GM11168 (cell line): Measurements from ENCODE around the gene HAS3.

Experiments used
- in situ Hi-C: fragments of 300-500 bp; cut with MboI; formaldehyde crosslinking; loops from one replicate; pipeline ENCODE4 v1.12.0; 2022; ENCODE audit warnings: low sequenced_read_pairs; ENCODE audit not compliant: unreplicated experiment

HAS3 gene

GRCh38 chr16:69114346-69114975 lies 9.0 kb downstream of the HAS3 start:
- in situ Hi-C loops = loop anchor here (10.0 to 25.0 kb wide), 2 partner anchors 402 to 590 kb away; no protein-coding TSS in a partner anchor

GRCh38 chr16:69114976-69115355 lies 9.5 kb downstream of the HAS3 start:
- in situ Hi-C loops = loop anchor here (10.0 to 25.0 kb wide), 2 partner anchors 403 to 590 kb away; no protein-coding TSS in a partner anchor

- in situ Hi-C loops = loop anchor here (10.0 to 25.0 kb wide), 2 partner anchors 403 to 591 kb away; no protein-coding TSS in a partner anchor
Observed at GRCh38 chr16:69115361-69115760, 9.9 kb downstream of the HAS3 start.

- in situ Hi-C loops = loop anchor here (10.0 to 25.0 kb wide), 2 partner anchors 404 to 591 kb away; no protein-coding TSS in a partner anchor
Observed at GRCh38 chr16:69115837-69116236, 10.4 kb downstream of the HAS3 start.

GRCh38 chr16:69116256-69116875 lies 10.9 kb downstream of the HAS3 start:
- in situ Hi-C loops = loop anchor here (10.0 to 25.0 kb wide), 2 partner anchors 404 to 592 kb away; no protein-coding TSS in a partner anchor

GRCh38 chr16:69116906-69117305 lies 11.5 kb downstream of the HAS3 start:
- in situ Hi-C loops = loop anchor here (10.0 to 25.0 kb wide), 2 partner anchors 405 to 592 kb away; no protein-coding TSS in a partner anchor

- in situ Hi-C loops = loop anchor here (10.0 to 25.0 kb wide), 2 partner anchors 406 to 594 kb away; no protein-coding TSS in a partner anchor
Observed at GRCh38 chr16:69118468-69118867, 13.0 kb downstream of the HAS3 start.

- in situ Hi-C loops = loop anchor here (10.0 to 25.0 kb wide), 2 partner anchors 407 to 594 kb away; no protein-coding TSS in a partner anchor
Observed at GRCh38 chr16:69118994-69119393, 13.5 kb downstream of the HAS3 start.

- in situ Hi-C loops = loop anchor here (10.0 to 25.0 kb wide), 2 partner anchors 407 to 595 kb away; no protein-coding TSS in a partner anchor
Observed at GRCh38 chr16:69119536-69119935, 14.1 kb downstream of the HAS3 start.

- in situ Hi-C loops = loop anchor here (10.0 to 25.0 kb wide), 2 partner anchors 265 to 408 kb away; no protein-coding TSS in a partner anchor
Observed at GRCh38 chr16:69120096-69120664, 14.7 kb downstream of the HAS3 start.

- in situ Hi-C loops = loop anchor here (10.0 to 25.0 kb wide), 2 partner anchors 269 to 412 kb away; no protein-coding TSS in a partner anchor
Observed at GRCh38 chr16:69123910-69124309, 18.5 kb downstream of the HAS3 start.

- in situ Hi-C loops = loop anchor here (10.0 to 25.0 kb wide), 2 partner anchors 270 to 412 kb away; no protein-coding TSS in a partner anchor
Observed at GRCh38 chr16:69124406-69124805, 19.0 kb downstream of the HAS3 start.

- in situ Hi-C loops = loop anchor here (10.0 to 25.0 kb wide), 2 partner anchors 270 to 413 kb away; no protein-coding TSS in a partner anchor
Observed at GRCh38 chr16:69124961-69125360, 19.5 kb downstream of the HAS3 start.

- in situ Hi-C loops = loop anchor here (10.0 kb wide), 1 partner anchor 271 kb away; no protein-coding TSS in a partner anchor
Observed at GRCh38 chr16:69126221-69126620, 20.8 kb downstream of the HAS3 start.

- in situ Hi-C loops = loop anchor here (10.0 kb wide), 1 partner anchor 272 kb away; no protein-coding TSS in a partner anchor
Observed at GRCh38 chr16:69126801-69127200, 21.3 kb downstream of the HAS3 start.

GRCh38 chr16:69127966-69128510 lies 22.6 kb downstream of the HAS3 start:
- in situ Hi-C loops = loop anchor here (10.0 kb wide), 1 partner anchor 273 kb away; no protein-coding TSS in a partner anchor

GRCh38 chr16:69130461-69130860 lies 25.0 kb downstream of the HAS3 start:
- in situ Hi-C loops = no loop called here

GRCh38 chr16:69131167-69131838 lies 25.9 kb downstream of the HAS3 start:
- in situ Hi-C loops = no loop called here

GRCh38 chr16:69131839-69132423 lies 26.5 kb downstream of the HAS3 start:
- in situ Hi-C loops = no loop called here
